Natural killer cell (primary cell): Measurements from ENCODE around the gene NOS1. TPM values are rescaled to one million over a fixed set of nuclear protein-coding genes. Genes with fewer than 3 reads are reported as not detected.

ENCODE experiments used
- ATAC-seq, 3 donors: fragments of 150-1000 bp in 2 of 3; fragments of 200-7000 bp in 1 of 3; cut with Tn5 transposase; 1 replicate in 1 of 3; 2 replicates in 2 of 3; pipeline ENCODE4 v1.10.0; 2021; ENCODE audit warnings: mild to moderate bottlenecking in 2 of 3, moderate library complexity in 2 of 3
- DNase-seq, 2 donors: peaks; one replicate each; pipeline versions ENCODE4 v3.0.0 to v3.0.0-alpha.2; 2013 to 2021; ENCODE audit warnings: mixed read lengths in 1 of 2
- H3K27ac ChIP-seq: one replicate; pipeline ENCODE4 v1.5.1; 2013; ENCODE audit warnings: mild to moderate bottlenecking, low read length
- H3K27me3 ChIP-seq: one replicate; pipeline ENCODE4 v1.6.1; 2013; ENCODE audit warnings: low read length; ENCODE audit not compliant: control insufficient read depth, insufficient read depth
- H3K36me3 ChIP-seq: one replicate; pipeline ENCODE4 v1.6.1; 2013; ENCODE audit warnings: low read length; ENCODE audit not compliant: control insufficient read depth, insufficient read depth
- H3K4me1 ChIP-seq: one replicate; pipeline ENCODE4 v1.6.1; 2013; ENCODE audit warnings: low read length; ENCODE audit not compliant: control insufficient read depth, insufficient read depth
- H3K4me3 ChIP-seq: one replicate; pipeline ENCODE4 v1.5.1; 2013; ENCODE audit warnings: low read length
- H3K9me3 ChIP-seq: one replicate; pipeline ENCODE4 v1.6.1; 2013; ENCODE audit warnings: low read length; ENCODE audit not compliant: control insufficient read depth, insufficient read depth
- H3K27ac Mint-ChIP-seq, 2 donors: one replicate each; pipeline ENCODE4 v1.8.0; 2022; ENCODE audit warnings: mild to moderate bottlenecking in 2 of 2, mixed read lengths in 2 of 2, moderate library complexity in 1 of 2
- H3K27me3 Mint-ChIP-seq, 2 donors: one replicate each; pipeline ENCODE4 v1.8.0; 2022; ENCODE audit warnings: low read depth in 2 of 2, mixed read lengths in 2 of 2
- H3K36me3 Mint-ChIP-seq: one replicate; pipeline ENCODE4 v1.8.0; 2022; ENCODE audit warnings: mixed read lengths
- H3K4me1 Mint-ChIP-seq, 2 donors: one replicate each; pipeline ENCODE4 v1.8.0; 2022; ENCODE audit warnings: mixed read lengths in 2 of 2
- H3K4me3 Mint-ChIP-seq: one replicate; pipeline ENCODE4 v1.8.0; 2022; ENCODE audit warnings: mild to moderate bottlenecking, moderate library complexity, mixed read lengths
- H3K9me3 Mint-ChIP-seq, 2 donors: one replicate each; pipeline ENCODE4 v1.8.0; 2022; ENCODE audit warnings: mixed read lengths in 2 of 2
- CTCF ChIP-seq: fragments of 200-600 bp; IDR thresholded peaks from one replicate; pipeline ENCODE4 v1.8.0; 2022; ENCODE audit warnings: antibody characterized with exemption
- WGBS: methylation state at CpG from one replicate; pipeline ENCODE4 v1.1.7; 2013; ENCODE audit warnings: missing lambda C conversion rate; ENCODE audit not compliant: insufficient coverage; 5-methylcytosine and 5-hydroxymethylcytosine counted together
- intact Hi-C: fragments of 100-400 bp; cut with micrococcal nuclease; formaldehyde crosslinking; loops from one replicate; pipeline ENCODE4 v1.14.2; 2022
- total RNA-seq, 4 donors: library from RNA; stranded (reverse); fragments of 120-200 nt in 1 of 4; gene quantifications; one replicate each; pipeline versions ENCODE4 v1.2.3 to v1.2.4, GENCODE V29; 2013 to 2022

Gene NOS1
- total RNA-seq, 3 donors from 2014 or later (not counting 1 experiment from before 2014, with no cell fraction given): not detected

- Mint-ChIP-seq H3K9me3 (no peaks in the 10 kb centered on the region), H3K27ac (no peak overlapping the region), H3K4me3 (no peak overlapping the region), H3K27me3 (peaks cover 29 to 38% of the 10 kb centered on the region in 2 donors), H3K36me3 (no peaks in the 10 kb centered on the region), H3K4me1 (no peaks in the 10 kb centered on the region)
- no peak overlapping the region for H3K27ac ChIP-seq
- ATAC-seq (no peak), DNase-seq (no peak)
- TF ChIP-seq CTCF: no peak
- WGBS: 43% methylated on average over 7 of the region's 10 CpGs
- H3K9me3 ChIP-seq: no peaks in the 10 kb centered on the region
- H3K4me1 ChIP-seq: no peaks in the 10 kb centered on the region
- no peaks in the 10 kb centered on the region for H3K36me3 ChIP-seq
- no peak overlapping the region for H3K4me3 ChIP-seq
- intact Hi-C loops: no loop called here
- H3K27me3 ChIP-seq: peaks cover 7% of the 10 kb centered on the region
Measured at GRCh38 chr12:117363056-117363662, 1.7 kb upstream of the NOS1 start.

DNA sequence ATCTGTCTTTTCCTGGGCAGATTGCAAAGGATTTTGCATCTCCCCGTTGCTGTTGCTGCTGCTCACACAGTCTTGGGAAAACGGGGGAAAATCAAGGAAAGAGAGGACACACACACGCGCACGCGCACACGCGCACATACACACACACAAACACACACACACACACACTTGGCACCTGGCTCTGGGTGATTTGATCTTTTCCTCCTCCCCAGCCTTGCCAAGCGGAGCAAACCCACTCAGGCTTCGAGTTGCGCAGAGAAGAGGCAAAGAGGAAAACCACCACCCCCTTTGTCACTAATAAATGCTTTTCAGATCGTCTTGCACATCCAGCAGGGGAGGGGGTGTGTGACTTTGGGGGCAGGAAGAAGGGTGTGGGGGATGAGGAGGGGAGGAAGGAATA, 965 bp upstream of the NOS1 start:
- ATAC-seq (no peak), DNase-seq (no peak)
- no peaks in the 10 kb centered on the region for H3K36me3 ChIP-seq
- WGBS: 78% methylated on average over 9 of the region's 12 CpGs
- no peak overlapping the region for H3K27ac Mint-ChIP-seq
- no peak overlapping the region for H3K4me3 Mint-ChIP-seq
- no peaks in the 10 kb centered on the region for H3K4me1 Mint-ChIP-seq
- intact Hi-C loops: no loop called here
- H3K4me1 ChIP-seq: no peaks in the 10 kb centered on the region
- peaks cover 7% of the 10 kb centered on the region for H3K27me3 ChIP-seq
- H3K36me3 Mint-ChIP-seq: no peaks in the 10 kb centered on the region
- no peak for TF ChIP-seq CTCF
- H3K9me3 ChIP-seq: no peaks in the 10 kb centered on the region
- no peaks in the 10 kb centered on the region for H3K9me3 Mint-ChIP-seq
- H3K27me3 Mint-ChIP-seq: peaks cover 29 to 38% of the 10 kb centered on the region in 2 donors
- H3K4me3 ChIP-seq: no peak overlapping the region
- H3K27ac ChIP-seq: no peak overlapping the region

DNA sequence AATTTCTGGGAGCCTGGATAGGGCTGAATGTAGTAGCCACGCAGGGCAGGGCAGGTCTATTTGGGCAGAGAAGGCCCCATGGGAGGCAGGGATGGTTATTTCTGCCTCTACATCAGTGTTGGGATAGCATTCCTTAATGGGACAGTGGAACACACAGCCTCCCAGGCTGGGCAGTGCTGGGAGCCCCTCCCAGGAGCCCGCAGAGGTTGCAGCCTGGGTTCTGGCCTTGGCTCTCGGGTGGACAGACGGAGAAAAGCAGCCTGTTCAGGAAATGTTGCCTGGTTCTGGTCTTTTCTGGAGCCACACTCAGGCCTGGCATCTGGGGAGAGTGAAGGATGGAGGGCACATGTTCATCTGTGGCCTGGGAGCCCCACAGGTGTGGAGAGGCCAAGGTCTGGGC, 479 bp upstream of the NOS1 start:
- Mint-ChIP-seq H3K36me3 (no peaks in the 10 kb centered on the region), H3K27me3 (peaks cover 29 to 38% of the 10 kb centered on the region in 2 donors), H3K9me3 (no peaks in the 10 kb centered on the region), H3K4me1 (no peaks in the 10 kb centered on the region), H3K27ac (no peak overlapping the region), H3K4me3 (no peak overlapping the region)
- Histone ChIP-seq H3K27ac (no peak overlapping the region), H3K36me3 (no peaks in the 10 kb centered on the region), H3K27me3 (peaks cover 7% of the 10 kb centered on the region), H3K4me1 (no peaks in the 10 kb centered on the region), H3K4me3 (no peak overlapping the region), H3K9me3 (no peaks in the 10 kb centered on the region)
- DNase-seq (no peak), ATAC-seq (no peak)
- no peak for TF ChIP-seq CTCF
- WGBS: 49% methylated on average over 4 of the region's 4 CpGs
- intact Hi-C loops: no loop called here
